ENCODE measurements around the gene CDH2.

CDH2 gene

DNA sequence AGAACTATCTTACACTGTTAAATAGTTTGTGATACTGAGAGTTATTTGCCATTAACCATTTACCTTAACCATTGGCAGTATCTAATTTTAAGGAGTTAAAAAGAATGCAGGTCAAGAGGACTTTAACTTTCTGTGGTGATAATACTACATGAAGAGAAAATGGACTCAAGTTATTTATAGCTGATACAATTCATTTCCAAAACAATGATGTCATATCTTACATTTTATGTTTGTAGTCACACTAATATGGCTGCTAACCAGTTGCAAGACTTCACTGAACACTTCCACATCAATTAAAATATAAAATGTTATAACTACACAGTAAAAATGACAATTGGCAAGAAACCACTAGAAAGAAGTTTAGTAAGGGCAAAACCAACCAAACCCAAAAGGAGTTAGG, 77.7 kb downstream of the CDH2 start:
- intact Hi-C loops (cut with DNase I) = no loop called here
- DNase-seq = no peak

DNA sequence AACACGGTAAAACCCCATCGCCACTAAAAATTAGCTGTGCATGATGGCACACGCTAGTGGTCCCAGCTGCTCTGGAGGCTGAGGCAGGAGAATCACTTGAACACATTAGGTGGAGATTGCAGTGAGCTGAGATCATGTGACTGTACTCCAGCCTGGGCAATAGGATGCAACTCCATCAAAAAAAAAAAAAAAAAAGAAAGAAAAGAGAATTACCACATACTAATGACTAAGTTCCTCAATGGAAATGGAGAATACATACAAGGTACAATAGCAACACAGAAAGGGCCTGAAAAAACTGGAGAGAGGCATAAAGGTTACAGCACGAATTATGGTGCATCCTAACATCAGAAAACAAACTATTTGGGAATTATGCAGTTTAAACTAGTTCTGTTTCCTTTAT, 81.3 kb downstream of the CDH2 start:
- intact Hi-C loops (cut with DNase I) = no loop called here
- DNase-seq = no peak

DNA sequence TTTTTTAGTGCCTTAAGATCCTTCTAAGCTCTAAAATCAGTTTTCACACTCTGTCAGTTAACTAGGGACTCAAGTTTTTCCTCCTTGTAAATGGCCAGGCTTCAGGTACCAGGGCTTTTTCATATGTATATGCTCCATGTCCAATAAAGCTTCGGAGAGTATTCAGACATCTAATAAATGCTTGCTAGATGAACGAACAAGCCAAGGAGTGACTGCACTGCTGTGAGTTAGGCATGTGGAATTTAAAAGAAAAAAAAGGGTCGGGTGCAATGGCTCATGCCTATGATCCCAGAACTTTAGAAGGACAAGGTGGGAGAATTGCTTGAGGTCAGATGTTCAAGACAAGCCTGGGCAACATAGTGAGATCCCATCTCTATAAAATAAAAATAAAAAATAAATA, 81.9 kb downstream of the CDH2 start:
- no peak for DNase-seq
- intact Hi-C loops (cut with DNase I) = no loop called here

DNA sequence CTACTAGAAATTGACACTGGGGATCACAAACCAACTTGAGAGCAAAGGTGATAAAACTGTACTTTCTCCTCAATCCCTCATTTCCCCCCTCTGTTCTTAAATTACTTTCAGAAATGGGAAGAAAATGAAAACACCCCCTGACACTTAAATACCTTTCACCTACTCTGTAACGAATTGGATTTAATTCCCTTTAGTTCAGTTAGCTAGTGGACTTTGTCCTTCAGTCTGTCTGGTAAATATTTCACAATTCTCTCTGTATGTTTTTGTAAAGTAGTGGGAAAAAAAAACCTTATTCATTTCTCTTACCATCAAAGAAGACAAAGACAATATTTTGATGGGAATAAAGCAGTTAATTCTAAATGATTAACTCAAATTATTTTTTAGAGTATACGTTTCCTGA, 85.7 kb downstream of the CDH2 start:
- no peak for DNase-seq
- intact Hi-C loops (cut with DNase I) = no loop called here

DNA sequence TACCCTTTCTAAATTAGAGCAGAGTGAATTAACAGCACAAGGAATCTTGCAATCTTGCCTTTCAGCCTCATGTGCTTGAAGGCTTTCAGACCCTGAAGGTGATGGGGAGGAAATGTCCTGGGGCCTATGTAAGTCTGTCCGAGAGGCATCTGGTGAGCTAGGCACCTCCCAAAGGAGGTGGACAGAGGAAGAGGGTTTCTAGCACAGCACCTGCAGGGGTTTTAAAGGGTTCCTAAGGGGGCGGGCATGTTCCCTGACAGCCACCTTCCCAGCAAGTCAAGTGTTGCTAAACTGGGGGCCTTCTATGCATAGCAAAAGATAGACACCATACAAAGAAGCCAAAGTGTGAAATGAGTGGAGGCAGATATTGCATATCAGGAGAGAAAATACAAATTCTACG, 88.5 kb downstream of the CDH2 start:
- intact Hi-C loops (cut with DNase I) = loop anchor here (5.0 kb wide), 1 partner anchor 89 kb away; the partner anchor contains the start of gene CDH2
- no peak for DNase-seq

DNA sequence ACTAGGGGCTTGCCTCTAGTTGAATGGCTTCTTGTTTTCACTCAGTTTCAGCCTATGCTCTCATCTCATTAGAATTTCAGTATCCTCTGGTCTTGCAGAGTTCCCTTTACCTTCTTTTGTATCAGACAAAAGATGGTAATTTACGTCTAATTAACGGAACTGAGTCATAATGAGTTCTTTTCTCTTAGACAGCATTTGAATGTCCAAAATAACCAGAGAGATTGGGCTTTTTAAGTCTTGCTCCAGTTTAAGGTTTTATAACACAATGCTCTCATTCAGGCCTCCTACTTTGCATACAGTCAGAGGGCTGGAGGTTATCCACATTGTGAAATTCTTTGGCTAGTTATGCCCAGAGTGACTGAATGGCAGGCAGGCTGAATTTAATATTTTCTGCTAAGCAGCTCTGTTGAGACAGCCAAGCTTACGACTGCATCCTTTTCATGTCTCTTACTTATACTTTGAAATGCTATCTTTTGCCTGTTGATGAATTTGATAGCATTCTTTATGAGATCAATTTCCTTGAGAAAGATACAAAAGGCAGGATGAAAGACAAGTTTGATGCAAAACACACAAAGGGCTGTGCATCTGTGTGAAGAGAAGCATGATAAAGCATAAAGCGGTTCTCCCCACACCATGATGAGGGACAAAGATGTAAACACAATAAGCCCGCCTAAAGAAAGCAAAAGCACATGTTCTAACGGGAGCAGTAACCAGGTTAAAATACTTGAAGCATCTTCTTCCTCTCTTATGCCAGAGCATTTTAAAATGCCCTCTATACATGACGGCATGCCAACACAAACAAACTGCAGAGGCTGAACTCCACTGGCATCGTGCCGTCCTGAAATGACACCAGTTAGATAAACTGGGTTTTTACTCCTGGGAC, 90.0 kb downstream of the CDH2 start:
- DNase-seq = peak in 3 of 10 donors; percentile 37 to 66 (median 40)
- intact Hi-C loops (cut with DNase I) = loop anchor here (5.0 kb wide), 1 partner anchor 90 kb away; the partner anchor contains the start of gene CDH2

DNA sequence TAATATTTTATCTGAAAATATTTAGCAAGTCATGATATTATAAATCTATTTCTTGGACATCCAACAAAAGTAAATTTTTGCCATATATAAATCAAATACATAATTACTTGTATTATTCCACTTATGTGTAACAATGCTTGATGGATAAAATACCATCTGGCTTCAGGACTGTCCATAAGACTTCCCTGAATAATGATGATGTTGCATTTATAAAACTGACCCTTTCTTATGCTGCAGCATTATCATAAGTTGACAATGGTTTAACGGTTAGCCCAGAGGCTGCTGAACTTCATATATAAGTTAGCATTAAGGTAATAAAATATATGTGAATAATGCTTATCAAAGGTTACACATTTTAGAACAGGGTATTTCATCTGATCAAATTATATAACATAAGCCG, 95.4 kb downstream of the CDH2 start:
- intact Hi-C loops (cut with DNase I) = no loop called here
- no peak for DNase-seq

DNA sequence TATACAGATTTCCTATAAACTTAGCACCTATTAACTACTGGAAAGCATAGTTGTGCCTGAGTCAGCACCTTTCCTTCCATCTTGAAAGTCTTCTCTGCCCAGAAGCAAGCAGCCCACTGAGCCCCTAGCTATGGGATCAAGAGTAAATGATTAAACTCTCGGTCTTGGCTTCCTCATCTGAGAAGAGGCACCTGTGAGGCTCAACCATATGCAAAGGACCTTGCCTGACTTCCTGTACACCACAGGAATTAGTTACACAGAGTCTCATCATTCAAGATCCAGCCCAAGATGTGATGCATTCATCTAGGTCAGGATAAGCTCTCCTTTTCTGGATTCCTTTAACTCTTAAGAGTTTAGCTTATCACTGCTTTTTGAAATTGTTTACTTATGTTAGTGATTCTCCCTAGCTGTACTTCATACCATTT, 96.0 kb downstream of the CDH2 start:
- DNase-seq = no peak
- intact Hi-C loops (cut with DNase I) = no loop called here

DNA sequence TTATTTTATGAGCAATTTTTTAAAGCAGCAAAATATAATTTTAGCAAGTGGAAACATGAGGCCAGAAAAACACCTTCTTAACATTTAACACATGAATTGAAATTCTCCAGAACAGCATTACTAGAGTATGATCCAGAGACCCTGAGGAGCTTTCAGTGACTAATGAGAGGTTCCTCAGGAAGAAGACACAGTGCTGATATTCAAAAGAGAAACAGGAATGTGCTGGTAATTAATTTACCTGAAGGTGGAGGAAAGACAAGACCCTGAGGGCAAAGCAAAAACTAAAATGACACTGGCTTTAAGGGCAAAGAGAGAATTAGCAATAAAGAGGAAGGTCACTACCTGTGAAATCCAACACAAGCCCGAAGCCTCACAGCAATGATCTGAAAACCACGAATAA, 97.0 kb downstream of the CDH2 start:
- intact Hi-C loops (cut with DNase I) = no loop called here
- no peak for DNase-seq

DNA sequence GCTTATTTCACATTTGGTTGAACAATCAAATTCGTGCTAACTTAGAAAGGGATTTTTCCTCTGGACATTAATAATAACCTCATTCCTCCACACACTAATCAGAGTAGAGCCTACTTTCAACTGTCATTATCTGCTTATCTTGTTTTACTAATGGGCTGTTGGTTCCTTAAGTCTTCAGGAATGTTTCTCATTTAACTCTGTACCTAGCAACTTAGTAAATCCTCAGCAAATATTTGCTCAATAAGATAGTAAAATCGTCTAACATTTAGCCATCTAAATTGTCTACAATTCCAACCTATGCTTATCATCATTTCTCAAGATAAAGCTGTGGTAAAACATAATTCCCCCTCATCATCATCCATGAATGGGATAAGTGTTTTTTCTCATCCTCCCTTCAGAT, 98.1 kb downstream of the CDH2 start:
- DNase-seq = no peak

DNA sequence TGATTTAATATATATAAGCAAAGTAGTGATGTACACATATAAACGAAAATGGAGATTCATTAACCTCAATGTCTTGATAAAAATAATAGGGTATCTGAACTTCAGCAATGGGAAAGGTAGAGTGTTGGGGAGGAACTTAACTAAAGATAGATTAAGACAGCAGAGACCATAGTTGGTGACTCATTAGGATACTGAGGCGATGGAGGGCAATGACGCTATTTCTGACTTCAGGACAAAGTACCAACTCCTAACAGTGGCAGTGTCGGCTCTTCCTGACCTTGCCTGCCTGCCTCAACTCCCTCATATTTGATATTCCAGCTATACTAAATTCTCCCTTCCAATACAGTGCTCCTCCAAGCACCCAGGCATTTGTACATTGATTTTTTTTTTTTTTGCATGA, 98.6 kb downstream of the CDH2 start:
- intact Hi-C loops (cut with DNase I) = no loop called here
- DNase-seq = no peak

More for the DNA sequence above, 98.1 kb downstream of the CDH2 start:
- intact Hi-C loops (cut with DNase I) = no loop called here

DNA sequence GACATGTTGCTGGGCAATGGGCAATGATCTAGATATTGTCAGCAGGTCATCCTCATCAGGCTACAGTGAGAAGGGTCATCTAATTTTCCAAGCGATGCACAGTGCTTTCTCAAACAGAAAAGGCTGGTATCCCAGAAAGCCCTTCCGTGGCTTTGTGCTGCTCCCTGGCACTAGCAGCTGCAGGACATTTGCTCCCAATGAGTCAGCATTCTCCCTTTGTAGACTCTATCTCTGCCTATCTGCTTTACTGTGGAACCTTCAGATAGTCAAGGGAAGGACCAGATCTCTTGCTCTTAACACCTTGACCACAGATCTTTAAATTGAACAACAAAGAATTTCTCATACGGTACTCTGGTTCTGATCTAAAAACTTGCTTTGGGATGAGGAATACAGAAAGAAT, 101.4 kb downstream of the CDH2 start:
- DNase-seq = peak in 1 of 10 donors; percentile 83
- intact Hi-C loops (cut with DNase I) = no loop called here

DNA sequence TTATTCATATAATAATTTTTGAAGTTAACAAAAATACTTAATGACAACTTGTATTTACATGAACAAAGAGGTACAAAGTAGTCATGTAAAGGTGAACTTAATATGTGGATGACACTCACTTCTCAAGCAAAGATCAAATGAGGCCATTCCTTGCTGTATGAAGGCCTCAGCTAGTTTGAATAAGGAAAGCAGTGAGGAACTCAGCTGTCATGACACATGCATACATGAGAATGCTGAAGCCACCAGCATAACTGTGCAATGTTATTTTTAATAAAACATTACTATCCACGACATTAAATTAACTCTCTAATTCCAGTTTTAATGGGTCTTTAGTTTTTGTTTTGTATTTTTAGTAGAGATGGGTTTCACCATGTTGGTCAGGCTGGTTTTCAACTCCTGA, 102.9 kb downstream of the CDH2 start:
- intact Hi-C loops (cut with DNase I) = no loop called here
- DNase-seq = no peak

DNA sequence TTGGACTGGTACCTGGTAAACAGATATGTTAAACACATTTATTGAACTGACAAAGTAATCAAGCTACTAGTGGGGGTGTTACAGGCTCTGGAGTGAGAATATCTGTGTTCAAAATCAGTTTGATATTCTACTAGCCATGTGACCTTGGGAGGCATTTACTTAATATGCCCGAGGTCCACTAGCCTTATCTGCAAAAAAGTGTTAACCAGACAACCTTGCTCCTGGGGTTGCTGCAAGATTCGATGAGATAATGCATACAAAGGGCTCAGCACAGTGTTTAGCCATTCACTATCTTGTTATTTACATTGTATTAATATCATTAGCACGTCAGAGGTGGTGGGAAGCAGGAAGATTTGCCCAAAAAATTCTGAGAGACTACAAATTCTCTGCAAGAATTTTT, 103.3 kb downstream of the CDH2 start:
- no peak for DNase-seq
- intact Hi-C loops (cut with DNase I) = no loop called here

DNA sequence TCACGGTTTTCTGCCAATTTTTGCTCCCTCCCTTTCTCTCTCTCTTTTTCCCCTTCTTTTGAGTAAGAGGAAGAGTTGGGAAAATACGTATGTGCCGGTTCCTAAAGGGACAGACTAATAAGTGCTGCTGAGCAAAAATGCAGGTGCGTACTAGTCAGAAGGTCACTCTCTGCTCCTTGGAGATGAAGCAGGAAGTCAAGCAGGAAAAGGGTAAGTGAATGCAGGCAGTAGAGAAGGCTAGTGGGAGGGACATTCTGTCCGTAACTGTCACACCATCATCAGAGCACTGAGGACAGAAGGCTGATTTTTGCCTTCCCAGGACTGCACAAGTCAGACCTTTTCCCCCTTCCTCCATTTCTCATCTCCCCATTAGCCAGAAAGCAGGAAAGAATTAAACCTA, 105.7 kb downstream of the CDH2 start:
- DNase-seq = no peak
- intact Hi-C loops (cut with DNase I) = no loop called here

DNA sequence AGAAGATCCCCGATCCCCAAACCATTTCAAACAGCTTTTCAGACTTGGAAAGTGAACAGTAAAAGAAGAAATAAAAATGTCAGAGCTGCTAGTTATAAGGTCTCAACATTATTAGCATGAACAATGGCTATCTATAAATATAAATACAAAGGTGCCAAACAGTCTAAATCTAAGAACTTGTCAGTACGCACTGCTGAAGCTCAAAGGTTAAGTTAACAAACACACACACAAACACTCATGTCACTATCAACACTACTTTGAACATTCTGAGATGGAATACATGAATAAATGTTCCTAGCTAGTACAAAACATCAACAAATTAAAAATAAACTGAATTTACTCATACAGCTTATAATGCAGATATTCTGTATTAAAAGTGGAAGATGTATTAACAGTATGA, 108.7 kb downstream of the CDH2 start:
- intact Hi-C loops (cut with DNase I) = no loop called here
- DNase-seq = no peak

DNA sequence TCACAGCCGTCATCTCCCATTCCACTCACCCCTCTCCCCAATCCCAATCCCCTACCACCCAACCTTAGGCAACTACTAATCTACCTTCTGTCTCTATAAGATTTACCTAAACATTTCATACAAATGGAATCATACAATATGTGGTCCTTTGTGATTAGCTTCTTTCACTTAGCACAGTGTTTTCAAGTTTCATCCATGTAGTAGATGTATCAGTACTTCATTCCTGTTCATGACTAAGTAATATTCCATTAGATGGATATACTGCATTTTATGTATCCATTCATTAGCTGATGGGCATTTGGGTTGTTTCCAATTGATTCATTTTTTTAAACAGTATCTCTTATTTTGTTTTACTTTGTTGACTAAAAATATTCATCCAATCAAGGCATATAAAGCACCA, 109.6 kb downstream of the CDH2 start:
- no peak for DNase-seq
- intact Hi-C loops (cut with DNase I) = no loop called here

DNA sequence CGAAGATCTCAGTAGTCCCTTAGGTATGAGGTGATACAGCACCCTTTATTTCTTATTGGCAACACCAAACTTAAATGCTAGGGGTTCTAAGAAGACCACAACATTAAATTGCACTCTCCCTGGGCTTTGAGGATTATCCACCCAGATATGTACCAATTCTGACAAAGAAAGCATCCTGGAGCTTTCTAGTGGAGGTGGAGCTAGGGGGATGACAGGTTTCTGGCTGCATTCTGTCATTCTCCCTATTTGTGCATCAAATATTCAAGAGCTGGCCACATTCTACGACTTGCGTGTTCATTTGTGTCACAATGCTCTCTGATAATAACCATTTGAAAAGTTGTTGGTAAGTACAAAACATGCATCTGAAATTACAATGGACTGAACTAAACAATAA, 111.1 kb downstream of the CDH2 start:
- no peak for DNase-seq
- intact Hi-C loops (cut with DNase I) = no loop called here

DNA sequence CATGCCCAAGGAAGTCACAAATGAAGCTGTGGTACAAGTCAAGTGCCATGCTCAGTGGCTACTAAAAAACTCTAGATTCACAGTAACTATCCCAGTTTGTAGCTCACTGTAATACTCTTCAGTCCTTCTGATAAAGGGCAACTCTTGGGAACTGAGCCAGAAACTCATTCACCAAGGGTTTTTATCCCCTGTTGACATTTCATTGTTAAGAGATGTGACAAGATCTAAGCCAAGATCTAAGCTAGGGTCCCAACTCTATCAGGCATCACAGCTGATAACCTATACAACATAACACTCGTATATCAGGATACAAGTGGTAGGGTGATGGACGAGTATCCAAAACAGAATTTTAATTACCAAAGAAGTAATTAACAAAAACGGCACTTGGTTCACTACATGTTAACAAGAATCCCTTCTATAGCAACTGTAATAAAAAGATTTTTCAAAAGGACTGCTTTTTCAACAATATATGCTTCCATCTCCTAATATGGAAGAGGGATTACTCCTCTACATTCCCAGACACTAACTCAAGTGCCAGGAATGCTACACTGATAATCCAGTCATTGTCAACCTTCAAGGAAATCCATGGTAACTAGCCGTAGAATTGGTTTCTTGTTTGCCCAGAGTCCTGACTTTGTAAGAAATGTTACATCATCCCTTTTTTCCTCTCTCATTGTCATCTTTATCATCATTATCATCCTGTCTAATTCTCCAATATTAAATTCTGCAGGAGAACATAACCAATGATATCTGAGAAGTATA, 111.7 kb downstream of the CDH2 start:
- intact Hi-C loops (cut with DNase I) = no loop called here

DNA sequence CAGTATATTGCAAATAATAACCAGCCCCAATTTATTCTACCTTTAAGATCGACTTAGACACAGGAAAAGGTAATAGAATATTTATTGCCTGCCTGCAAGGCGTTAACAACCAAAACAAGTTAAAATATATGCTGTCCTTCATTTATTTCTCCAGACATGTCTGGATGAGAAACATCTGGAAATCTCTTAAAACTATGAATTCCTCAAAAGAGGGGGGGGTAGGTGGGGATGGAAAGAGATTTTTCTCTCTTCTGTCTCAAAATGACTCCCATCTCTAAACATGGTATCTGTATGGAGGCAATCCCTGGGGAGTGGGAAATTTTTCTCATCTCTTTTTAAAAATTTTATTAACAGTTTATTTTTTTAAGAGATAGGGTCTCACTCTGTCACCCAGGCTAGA, 113.0 kb downstream of the CDH2 start:
- no peak for DNase-seq
- intact Hi-C loops (cut with DNase I) = no loop called here

More for the DNA sequence above, 111.7 kb downstream of the CDH2 start:
- DNase-seq = no peak

DNA sequence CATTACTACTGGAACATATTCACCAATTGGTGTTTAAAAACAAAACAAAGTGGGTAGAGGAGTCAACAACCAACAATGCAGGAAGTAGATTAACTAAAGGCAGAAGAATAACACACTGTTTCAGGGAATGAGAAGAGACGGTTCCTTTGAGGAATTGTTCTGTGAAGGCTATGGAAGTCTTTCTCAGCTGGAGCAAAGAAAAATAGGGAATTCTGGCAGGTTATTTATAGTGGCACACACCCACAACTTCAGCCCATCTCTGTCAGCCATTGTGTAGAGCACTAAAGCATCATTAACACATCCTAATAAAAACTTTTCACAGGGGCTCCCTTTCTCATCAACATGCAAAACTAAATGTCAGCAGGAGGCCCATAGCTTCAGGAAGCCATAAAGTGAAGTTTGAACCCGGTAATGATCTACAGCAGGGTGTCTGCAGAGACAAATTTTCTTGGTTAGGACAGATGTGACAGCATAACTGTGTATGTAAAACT, 113.6 kb downstream of the CDH2 start:
- DNase-seq = no peak
- intact Hi-C loops (cut with DNase I) = no loop called here

DNA sequence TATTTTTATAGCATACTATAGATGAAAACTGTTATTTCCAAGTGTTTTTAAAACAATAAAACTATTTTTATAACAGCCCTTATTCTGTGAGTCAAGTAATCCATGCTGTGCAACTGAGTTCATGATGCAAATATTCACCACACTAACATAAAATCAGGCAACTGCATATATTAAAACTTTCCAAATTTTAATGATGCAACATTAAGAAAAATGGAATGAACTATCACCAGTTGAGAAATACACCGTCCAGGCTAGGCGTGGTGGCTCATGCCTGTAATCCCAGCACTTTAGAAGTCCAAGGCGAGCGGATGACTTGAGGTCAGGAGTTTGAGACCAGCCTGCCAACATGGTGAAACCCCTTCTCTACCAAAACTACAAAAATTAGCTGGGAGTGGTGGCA, 114.5 kb downstream of the CDH2 start:
- no peak for DNase-seq
- intact Hi-C loops (cut with DNase I) = no loop called here
